SKM-1 treated with dmso at 0.1 percent for 144 hours (cell line): ENCODE data around the gene PRR36.

Experiments
- DNase-seq: peaks from one replicate; lab custom pipeline; 2025; ENCODE audit not compliant: unreplicated experiment; lab: John Stamatoyannopoulos, UW

PRR36 gene

DNA sequence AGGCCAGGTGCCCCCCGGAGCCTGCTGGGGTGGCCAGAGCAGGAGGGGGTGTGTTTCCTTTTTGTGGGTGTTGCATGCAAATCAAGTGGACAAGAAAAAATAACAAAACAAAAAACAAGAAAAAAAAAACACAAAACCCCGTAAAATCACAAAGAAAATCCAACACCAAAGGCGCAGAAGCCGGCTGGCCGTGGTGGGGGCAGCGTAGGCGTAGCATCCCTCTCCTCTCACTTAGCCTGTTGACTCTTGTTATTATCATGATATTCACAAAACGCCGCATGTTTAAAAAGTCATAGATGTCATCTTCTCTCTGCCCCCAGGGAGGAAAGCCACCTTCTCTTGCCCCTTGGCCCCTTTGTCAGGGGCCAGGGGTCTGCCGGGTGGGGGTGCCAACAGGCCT is 39.5 kb upstream of the PRR36 start:
- no peak for DNase-seq

DNA sequence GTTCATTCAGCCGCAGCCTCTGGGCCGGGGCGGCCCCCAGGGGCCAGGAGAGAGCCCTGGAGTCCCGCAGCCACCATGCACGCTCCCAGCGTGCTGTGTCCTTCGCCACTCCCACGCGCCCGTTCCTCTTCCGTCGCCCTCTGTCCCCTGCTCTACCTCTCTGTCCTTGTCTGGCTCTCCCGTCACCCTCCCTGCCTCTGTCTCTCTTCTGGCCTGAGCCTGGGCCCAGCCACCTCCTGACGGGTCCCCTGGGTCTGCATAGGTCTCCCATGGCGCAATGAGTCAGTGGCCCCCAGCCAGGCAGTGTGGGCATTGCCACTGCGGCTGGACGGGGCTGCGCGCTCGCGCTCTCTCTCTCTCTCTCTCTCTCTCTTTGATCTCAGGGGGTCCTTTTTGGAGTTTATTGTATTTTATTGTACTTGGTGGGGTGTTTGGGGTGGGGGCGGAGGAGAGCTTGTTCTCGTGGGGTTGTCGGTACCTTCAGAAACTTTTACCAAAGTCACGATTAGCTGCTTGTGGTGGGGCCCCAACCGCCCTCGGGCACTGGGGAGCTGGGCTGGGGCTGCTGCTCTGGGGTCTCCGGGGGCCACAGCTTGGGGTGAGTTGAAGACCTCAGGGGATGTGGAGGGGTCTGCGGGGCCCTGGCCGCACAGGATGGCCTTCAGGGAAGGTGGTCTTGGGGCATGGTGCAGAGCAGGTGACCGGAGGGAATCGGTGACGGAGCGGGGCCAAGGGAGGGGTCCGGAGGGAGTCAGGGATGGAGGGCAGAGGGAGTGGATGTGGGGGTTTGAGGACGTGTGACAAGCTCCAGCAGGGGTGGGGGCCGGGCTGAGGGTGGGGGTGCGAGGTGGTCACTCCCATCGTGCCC is 38.7 kb upstream of the PRR36 start:
- DNase-seq = no peak

DNA sequence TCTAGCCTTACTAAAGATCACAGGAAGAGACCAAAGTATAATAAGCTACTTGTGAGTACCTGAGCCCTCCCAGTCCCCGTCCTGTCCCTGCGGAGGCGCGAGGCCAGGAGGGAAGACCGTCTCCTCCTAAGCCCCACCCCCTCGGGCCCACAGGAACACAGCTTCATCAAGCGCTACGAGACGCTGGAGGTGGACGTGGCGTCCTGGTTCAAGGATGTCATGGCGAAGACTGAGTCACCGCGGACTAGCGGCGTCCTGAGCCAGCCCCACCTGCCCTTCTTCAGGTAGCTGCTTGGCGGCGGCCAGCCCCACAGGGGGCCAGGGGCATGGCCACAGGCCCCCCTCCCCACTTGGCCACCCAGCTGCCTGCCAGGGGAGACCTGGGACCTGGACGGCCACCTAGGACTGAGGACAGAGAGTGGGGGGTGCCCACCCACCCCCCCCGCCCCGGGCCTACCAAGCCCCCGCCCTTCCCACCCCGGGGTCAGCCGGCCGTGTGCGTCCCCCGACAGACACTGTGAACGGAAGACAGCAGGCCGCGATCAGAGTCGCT is 38.0 kb upstream of the PRR36 start:
- DNase-seq = no peak

DNA sequence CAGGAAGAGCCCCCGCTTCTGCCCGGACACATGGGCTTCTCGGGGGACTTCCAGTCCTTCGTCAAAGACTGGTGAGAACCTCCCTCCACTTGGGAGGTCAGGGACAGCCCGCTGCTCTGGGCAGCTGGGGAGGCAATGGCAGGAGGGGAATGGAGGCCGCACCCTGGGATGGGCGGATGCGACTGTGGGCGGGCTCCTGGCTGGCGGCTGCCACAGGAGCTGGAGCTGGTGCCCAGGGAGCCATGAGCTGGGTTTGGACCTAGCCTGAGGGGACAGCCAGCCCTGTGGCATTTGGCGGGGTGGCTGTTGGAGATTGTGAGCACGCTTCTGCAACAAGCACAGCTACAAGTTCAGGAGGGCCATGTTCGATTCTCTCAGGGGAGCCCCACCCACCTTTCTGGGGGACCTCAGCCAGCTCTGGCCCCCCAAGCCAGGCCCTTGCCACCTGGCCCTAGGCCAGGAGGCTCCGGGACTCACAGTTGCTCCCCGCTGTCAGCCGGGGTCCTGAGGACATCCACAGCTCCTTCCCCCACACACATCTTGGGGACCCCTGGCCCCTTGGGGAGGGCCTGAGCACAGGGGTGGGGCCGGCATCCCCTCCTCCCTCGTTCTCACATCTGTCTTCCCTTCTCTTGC is 37.4 kb upstream of the PRR36 start:
- no peak for DNase-seq

DNA sequence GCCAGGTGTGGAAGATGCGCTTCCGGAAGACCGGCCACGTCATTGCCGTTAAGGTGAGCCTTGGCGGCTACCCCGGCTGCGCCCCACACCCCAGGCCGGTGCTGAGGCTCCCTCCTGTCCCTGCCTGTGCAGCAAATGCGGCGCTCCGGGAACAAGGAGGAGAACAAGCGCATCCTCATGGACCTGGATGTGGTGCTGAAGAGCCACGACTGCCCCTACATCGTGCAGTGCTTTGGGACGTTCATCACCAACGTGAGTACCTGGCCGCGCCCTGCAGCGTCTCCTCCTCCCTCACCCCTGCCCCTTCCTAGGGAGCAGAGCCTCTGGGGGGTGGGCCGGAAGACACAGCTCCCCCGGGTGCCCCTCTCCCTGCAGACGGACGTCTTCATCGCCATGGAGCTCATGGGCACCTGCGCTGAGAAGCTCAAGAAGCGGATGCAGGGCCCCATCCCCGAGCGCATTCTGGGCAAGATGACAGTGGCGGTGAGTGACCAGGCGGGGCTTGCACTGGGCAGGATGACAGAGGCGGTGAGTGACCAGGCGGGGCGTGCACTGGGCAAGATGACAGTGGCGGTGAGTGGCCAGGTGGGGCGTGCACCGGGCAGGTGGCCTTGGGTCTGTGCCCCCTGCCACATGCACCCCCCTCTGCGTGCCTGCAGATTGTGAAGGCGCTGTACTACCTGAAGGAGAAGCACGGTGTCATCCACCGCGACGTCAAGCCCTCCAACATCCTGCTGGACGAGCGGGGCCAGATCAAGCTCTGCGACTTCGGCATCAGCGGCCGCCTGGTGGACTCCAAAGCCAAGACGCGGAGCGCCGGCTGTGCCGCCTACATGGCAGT is 36.4 kb upstream of the PRR36 start:
- no peak for DNase-seq

DNA sequence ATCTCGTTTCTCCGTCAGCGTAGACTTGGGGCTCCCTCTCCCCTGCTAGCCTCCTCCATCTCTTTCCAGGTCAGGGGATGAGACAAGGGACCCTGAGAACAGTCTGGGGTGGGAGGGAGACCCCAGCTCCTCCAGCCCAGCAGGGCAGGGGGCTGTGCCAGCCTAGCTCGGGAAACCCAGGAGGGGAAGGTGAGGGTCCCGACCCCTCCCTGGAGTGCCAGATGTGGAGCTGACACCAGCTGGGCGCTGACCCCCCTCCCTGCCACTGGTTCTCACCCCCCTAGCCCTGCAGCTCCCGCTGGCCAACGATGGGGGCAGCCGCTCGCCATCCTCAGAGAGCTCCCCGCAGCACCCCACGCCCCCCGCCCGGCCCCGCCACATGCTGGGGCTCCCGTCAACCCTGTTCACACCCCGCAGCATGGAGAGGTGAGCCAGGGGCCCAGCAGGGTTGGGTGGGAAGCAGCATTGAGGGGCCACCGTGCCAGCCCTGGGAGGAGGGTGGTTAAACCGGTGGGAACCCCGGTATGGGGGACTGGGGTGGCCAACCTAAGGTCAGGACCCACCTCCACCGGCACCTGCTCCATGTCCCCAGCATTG is 35.4 kb upstream of the PRR36 start:
- no peak for DNase-seq

DNA sequence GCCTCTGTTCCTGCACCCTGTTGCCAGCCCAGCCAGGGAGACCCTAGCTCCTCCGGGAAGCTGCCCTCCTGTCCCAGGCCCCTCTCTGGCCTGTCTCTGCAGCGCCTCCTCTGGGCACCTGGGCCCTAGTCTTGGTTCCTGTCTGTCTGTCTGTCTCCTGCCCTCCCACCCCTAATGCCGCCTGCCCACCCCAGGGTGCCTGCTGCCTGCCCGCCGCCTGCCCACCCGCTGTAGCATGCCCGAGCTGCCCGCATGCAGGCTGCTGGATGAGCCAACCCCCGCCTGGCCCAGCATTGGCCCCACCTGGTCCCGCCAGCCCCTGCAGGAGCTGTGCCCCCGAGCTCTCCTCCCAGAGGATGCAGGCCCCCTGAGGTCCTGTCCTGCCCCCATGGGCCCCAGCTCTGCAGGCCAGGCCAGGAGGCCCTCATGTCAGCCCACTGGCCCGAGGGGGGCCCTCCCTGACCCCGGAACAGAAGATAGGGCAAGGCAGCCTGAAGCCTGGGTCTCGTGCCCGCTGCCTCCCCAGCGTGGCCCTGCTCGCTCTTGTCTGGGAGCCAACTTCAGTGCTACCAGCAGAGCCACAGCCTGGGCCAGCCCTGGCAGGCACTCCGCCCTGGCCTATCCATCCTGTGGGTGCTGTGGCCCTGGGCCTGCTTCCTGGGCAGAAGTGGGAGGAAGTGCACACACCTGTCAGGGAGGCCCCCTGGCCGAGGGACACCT is 34.7 kb upstream of the PRR36 start:
- DNase-seq = no peak

DNA sequence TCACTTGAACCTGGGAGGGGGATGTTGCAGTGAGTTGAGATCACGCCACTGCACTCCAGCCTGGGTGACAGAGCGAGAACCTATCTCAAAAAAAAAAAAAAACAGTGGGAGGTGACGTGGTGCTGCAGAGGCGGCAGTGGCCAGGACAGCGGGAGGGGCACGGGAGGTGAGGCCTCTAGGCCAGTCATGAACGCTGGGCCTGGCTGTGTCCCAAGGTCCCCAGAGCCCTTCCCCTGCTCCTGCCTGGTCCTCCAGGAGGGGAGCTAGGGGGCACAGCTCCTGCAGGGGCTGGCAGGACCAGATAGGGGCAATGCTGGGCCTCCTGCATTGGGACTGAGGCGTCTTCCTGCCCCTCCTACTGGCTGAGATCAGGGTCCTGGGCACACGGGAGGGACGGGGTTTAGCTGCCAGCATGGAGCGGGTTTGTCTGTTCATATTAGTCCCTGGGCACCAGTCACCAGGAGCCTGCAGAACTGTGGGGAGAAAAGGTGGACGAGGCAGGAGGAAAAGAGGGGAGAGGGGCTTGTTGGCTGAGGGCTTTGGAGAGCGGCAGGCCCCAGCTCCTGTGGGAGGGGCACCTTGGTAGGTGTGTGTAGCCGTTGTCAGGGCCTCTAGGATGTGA is 34.0 kb upstream of the PRR36 start:
- no peak for DNase-seq

DNA sequence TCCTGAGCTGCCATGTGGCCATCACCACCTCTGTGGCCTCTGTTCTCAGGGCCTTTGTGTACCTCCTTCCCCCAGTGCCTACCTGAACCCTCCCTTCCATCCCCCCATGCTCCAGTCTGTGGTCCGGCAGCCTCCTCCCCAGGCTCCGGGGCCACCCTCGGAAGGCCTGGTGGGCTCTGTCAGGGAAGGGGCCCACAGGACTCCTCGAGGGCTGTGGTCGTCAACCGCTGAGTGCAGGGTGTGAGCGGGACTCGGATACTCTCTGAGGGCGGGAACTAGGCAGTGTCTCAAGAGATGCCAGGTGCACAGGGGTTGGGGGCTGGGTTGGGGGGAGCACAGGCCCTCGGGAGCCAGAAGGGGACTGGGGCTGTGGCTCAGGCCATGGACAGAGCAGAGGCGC is 33.4 kb upstream of the PRR36 start:
- no peak for DNase-seq

DNA sequence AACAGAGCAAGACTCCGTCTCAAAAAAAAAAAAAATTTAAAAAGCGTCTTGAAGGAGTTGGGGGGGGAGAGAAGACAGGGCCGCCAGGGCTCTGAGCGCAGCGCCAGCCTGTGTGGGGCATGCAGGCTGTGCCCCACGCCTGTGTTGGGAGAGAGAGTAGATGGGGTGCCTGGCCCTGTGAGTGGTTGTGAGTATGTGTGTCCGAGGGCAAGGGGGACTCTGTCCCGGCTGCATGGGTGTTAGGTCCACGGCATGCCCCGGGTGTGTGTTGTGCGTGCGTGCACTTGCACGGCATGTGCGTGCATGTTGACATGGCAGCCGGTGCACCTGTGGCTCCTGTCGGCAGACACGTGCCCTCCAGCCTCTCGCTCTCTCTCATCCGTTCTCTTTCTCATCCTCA is 32.9 kb upstream of the PRR36 start:
- no peak for DNase-seq

DNA sequence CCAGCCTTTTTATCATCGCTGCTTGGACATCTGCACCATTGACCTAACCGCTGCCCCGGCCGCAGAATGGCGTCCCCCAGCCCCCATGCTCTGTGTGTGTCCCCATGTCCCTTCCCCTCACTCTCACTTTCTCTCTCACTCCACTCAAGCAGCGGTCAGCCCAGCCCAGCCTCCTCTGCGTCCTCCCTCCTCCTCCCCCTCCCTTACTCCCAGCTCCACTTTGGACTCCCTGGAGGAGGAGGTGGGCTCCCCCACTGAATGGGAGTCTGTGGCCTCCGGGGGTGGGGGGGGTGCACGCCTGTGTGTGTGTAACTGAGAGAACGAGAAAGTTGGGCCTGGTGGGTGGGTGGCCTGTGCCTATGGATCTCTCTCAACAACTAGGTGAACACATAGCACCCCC is 31.7 kb upstream of the PRR36 start:
- DNase-seq = no peak

DNA sequence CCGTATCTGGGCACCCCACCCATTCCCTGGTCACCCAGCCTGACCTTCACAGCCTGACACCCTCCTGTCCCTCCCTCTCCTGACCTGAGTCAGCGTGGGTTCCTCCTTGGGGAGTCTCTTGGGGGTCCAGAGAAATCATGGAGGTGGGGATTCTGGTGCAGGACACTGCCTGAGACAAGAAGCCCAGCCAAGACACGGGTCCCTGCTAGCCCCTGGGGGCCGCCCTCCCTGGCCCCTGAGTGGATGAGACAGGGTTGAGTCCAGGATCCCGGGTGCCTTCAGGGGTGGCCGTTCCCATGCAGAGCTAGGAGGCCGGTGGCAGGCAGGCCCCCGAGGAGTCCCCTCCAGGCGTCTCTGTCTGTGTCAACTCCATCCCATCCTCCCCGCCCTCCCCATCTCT is 31.1 kb upstream of the PRR36 start:
- DNase-seq = no peak

DNA sequence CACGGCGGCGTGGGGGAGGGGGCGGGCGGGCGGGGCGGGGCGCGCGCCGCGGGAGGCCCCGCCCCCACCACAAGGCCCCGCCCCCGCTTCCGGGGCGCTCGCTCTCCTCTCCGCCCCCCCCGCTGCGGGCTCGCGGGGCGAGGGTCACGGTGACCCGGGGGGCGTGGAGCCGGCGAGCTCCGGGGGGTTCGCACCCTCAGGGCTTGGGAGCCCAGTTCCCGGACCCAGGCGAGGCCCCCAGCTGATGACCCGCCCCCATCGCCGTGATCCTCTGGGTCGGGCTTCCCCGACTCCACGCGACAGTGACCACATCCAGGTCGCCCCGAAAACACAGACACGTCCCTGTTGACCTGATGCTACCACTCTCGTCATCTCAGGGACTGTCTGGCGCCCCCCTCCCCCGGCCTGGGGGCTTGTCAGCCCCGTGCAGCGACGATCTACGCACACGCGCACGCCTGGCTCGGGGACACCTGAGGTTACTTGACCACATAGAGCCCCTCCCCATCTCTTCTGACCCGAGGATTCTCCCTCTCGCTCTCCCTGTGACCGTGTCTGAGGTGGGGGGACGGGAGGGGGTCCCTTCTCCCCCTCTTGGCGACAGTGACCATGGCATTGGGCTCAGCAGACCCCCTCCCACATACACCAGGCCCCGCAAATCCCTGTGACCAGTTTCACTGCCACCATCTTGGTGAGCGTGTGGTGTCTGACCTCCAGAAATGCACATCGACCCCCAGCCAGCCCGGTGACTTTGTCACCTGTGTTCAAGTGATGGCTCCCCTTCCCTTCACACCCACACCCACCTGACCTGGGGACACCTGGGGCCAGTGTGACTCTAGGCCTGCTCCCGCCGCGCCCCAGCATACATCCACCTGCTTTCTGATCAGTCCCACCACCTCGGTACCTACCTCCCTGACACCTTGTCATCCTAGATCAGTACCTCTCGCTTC is 30.2 kb upstream of the PRR36 start:
- no peak for DNase-seq

DNA sequence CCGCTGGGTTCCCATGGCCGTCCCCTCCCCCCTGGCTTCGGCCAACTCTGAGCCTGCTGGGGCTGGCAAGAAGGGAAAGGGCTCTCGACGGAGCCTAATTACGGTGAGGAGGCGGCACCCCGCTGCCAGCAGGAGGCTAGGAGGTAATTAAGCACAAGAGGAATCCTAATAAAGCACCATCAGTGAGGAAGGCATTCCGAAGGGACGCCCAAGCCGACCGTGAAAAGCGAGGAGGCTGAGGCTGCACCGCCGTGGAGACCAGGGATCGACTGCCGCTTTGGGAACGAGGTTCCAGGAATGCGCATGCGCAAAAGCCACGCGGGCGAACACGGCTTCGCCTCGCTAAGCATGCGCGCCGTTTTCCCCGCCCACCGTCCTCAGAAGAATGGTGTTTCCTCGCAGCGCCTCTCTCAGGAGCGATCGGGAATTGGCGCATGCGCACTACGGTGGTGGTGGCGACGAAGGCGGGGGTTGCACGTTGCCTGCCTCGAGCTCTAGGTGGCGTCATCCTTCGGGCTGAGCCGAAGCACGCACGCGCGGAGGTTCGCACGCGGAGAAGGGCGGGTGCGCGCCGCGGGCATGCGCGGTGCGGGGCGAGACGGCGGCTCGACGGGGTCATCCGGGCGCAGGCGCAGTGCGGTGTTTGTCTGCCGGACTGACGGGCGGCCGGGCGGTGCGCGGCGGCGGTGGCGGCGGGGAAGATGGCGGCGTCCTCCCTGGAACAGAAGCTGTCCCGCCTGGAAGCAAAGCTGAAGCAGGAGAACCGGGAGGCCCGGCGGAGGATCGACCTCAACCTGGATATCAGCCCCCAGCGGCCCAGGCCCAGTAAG is 29.3 kb upstream of the PRR36 start, which contains the start of gene MAP2K7:
Gene MAP2K7, plus strand, starts transcription at position 634 of the 830 bp plus-strand sequence. Its CDS starts 68 bp downstream, at position 702.
- DNase-seq = peak; percentile 98

DNA sequence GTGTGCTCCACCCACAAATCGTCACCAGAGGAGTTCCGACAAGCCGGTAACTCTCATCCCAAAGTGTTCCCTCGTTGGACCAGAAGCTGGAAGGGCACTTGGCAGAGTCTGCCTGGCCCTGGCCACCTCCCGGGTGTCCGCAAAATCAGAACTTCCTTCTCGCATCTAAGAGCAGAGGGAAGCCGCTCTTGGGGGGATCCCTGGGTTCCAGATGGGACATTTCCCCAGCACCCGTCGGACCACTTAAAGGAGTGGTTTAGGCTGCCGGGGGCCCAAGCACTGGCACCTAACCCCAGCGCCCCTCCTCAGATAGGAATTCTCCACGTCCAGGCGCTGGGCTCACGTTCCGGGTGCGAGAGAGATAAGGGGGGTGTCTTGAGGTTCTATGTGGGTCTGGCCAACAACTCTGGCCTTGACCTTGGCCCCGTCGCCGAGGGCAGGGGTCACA is 28.6 kb upstream of the PRR36 start:
- DNase-seq = no peak

DNA sequence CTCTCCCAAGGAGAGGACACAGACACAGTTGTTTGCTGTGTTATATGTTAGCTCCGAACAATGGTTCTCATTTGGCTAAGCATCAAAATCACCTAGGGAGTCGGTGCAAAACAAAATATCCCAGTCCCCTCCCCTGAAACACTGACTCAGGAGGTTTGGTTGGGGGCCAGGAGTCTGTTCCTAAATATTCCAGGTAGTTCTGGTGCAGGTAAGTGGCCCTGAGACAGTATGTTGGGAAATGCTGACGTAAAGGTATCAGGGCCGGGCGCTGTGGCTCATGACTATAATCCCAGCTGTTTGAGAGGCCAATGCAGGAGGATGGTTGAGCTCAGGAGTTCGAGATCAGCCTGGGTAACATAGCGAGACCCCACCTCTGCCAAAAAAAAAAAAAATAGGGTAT is 27.1 kb upstream of the PRR36 start:
- no peak for DNase-seq

DNA sequence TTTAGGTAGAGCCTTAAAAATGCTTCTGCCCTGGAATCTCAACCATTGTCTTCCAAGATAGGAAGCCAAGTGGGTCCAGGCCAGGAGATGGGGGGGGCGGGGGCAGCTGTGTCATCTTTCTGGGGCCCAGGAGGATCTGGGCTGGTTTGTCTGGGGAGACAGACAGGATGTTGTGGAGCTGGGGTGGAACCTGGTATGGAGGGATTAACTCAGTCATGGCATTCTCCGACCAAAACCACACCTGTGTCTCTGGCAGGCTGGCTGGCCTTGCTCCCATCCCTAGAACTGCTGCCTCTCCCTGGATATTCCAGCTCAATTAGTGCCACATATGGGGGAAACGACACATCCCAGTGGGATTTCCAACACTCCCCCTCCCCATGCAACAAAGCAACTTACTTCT is 26.7 kb upstream of the PRR36 start:
- no peak for DNase-seq

DNA sequence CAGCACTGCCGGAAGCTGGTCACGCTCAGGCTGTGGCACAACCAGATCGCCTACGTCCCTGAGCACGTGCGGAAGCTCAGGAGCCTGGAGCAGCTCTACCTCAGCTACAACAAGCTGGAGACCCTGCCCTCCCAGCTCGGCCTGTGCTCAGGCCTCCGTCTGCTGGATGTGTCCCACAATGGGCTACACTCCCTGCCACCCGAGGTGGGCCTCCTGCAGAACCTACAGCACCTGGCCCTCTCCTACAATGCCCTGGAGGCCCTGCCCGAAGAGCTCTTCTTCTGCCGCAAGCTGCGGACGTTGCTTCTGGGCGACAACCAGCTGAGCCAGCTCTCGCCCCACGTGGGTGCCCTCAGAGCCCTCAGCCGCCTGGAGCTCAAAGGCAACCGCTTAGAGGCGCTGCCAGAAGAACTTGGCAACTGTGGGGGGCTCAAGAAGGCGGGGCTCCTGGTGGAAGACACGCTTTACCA is 26.2 kb upstream of the PRR36 start:
- DNase-seq = no peak
